Adrenal gland (tissue), 5 donors: Measurements from ENCODE around the gene SORL1.

Experiments used
- CTCF ChIP-seq, 6 experiments: fragments of 450-650 bp in 4 of 6; fragments of 200-600 bp in 2 of 6; sonication (generic) in 1 of 6; IDR thresholded peaks; 1 replicate in 5 of 6; 2 replicates in 1 of 6; pipeline versions ENCODE4 v1.5.1 to v1.8.0; 2016 to 2021; ENCODE audit warnings: antibody characterized with exemption in 6 of 6, mild to moderate bottlenecking in 2 of 6, moderate library complexity in 1 of 6
- POLR2A ChIP-seq, 2 donors: fragments of 450-650 bp; IDR thresholded peaks; one replicate each; pipeline ENCODE4 v1.6.1; 2017; ENCODE audit warnings: antibody characterized with exemption in 2 of 2, mild to moderate bottlenecking in 2 of 2, moderate library complexity in 1 of 2
- donor health status: DM: no; HTN: no; CAD: no.

- no peak for TF ChIP-seq POLR2A (IDR thresholded peaks at IDR 0.05)
- TF ChIP-seq CTCF (IDR thresholded peaks at IDR 0.05) = no peak
These were observed 78.1 kb downstream of the SORL1 start for GRCh38 chr11:121530257-121530656.
